ENCODE results near the gene UMODL1.

The UMODL1 gene

GRCh38 chr21:42051788-42052187 is 19.3 kb upstream of the UMODL1 start:
- Histone ChIP-seq H3K27ac (ENCODE audit: low read length) (no peak overlapping the region), H3K27me3 (ENCODE audit: low read depth, low read length) (no peaks in the 10 kb centered on the region), H3K4me3 (ENCODE audit: low read depth in 1 of 2, low read length in 2 of 2) (no peak overlapping the region), H3K36me3 (ENCODE audit: control insufficient read depth in 1 of 2, insufficient read depth in 2 of 2, low read length in 2 of 2) (peaks cover 0 to under 1% of the 10 kb centered on the region in 2 donors), H3K4me1 (ENCODE audit: control insufficient read depth in 1 of 2, insufficient read depth in 2 of 2, low read length in 2 of 2) (no peaks in the 10 kb centered on the region), H3K9me3 (ENCODE audit: control insufficient read depth in 1 of 2, low read length in 2 of 2) (no peaks in the 10 kb centered on the region)

DNA sequence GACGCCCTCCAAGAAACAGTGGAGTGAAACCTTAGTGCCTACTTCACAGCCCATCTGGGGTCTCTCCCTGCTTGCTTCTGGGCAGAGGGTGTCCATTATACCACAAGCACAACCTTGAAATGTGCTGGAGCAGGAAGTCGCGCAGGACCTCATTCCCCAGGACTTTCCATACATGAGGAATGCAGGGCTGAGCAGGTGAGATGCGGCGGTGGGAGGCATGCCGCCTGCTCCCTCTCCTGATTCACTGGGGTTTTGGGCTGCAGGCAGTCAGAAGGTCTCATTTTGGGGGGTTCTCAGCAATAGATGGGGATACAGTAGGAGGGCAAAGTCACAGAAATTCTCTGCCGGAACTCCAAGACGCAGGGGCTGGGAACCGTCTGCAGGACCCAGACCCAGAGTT is 15.7 kb upstream of the UMODL1 start:
- no peak overlapping the region for H3K27ac ChIP-seq (ENCODE audit: low read length)
- peaks cover 0 to 3% of the 10 kb centered on the region in 2 donors for H3K36me3 ChIP-seq (ENCODE audit: control insufficient read depth in 1 of 2, insufficient read depth in 2 of 2, low read length in 2 of 2)

DNA sequence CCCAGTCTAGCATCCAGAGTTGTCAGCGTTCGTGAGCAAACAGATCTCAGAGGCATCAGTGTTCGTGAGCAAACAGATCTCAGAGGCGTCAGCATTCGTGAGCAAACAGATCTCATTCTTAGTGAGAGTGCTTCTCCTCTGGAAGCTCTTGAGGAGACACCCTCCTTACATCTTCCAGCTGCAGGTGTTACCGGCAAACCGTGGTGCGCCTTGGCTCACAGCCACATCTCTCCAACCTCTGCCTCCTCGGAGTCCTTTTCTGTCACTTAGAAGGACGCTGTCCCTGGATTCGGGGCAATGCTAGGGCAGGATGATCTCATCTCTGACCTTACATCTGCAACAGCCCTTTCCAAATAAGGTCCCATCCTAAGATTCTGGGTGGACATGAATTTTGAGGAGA is 14.6 kb upstream of the UMODL1 start:
- peak overlapping the region; percentile 61 for H3K27ac ChIP-seq (ENCODE audit: low read length)
- peaks cover 0 to 3% of the 10 kb centered on the region in 2 donors for H3K36me3 ChIP-seq (ENCODE audit: control insufficient read depth in 1 of 2, insufficient read depth in 2 of 2, low read length in 2 of 2)
- H3K4me3 ChIP-seq (ENCODE audit: low read depth in 1 of 2, low read length in 2 of 2), result no peak overlapping the region

More for the DNA sequence above, 15.7 kb upstream of the UMODL1 start:
- Histone ChIP-seq H3K4me1 (ENCODE audit: control insufficient read depth in 1 of 2, insufficient read depth in 2 of 2, low read length in 2 of 2) (no peaks in the 10 kb centered on the region), H3K4me3 (ENCODE audit: low read depth in 1 of 2, low read length in 2 of 2) (no peak overlapping the region), H3K9me3 (ENCODE audit: control insufficient read depth in 1 of 2, low read length in 2 of 2) (no peaks in the 10 kb centered on the region), H3K27me3 (ENCODE audit: low read depth, low read length) (no peaks in the 10 kb centered on the region)

DNA sequence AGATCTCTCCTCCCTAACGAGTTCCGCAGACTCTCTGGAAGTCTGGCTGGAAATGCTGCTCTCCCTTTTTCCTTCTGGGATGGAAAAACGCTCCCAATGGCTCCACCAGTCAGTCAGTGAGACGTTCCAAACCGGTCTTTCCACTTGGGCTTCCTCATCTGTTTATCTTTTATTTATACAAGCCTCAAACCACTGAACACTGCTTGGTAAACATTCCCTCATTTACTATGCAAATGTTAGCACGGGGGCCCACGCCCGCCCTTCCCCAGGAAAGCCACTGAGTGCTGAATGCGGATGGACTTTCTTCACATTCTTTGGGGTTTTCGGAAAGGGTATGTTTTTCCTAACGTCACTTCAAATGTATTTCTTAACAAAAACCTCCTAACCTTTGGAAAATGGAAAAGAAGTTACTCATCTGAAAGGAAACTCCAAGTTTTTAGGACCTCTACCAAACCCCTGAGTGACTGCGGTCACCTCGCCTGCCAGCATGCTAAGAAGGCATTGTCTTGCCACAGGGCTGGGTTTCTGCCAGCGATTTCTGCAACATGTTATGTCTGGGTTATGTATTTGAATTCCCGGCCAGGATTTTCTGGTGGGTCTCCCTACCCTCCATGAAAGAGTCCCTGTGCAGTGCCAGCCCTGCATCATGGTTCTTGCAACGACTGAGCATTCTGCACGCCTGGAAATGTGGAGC is 14.0 kb upstream of the UMODL1 start:
- H3K36me3 ChIP-seq (ENCODE audit: control insufficient read depth in 1 of 2, insufficient read depth in 2 of 2, low read length in 2 of 2), result peaks cover 0 to 3% of the 10 kb centered on the region in 2 donors
- no peaks in the 10 kb centered on the region for H3K9me3 ChIP-seq (ENCODE audit: control insufficient read depth in 1 of 2, low read length in 2 of 2)
- H3K4me1 ChIP-seq (ENCODE audit: control insufficient read depth in 1 of 2, insufficient read depth in 2 of 2, low read length in 2 of 2), result peaks cover 0 to 2% of the 10 kb centered on the region in 2 donors
- no peak overlapping the region for H3K4me3 ChIP-seq (ENCODE audit: low read depth in 1 of 2, low read length in 2 of 2)
- no peaks in the 10 kb centered on the region for H3K27me3 ChIP-seq (ENCODE audit: low read depth, low read length)
- peak overlapping the region; percentile 61 for H3K27ac ChIP-seq (ENCODE audit: low read length)

More for the DNA sequence above, 14.6 kb upstream of the UMODL1 start:
- Histone ChIP-seq H3K4me1 (ENCODE audit: control insufficient read depth in 1 of 2, insufficient read depth in 2 of 2, low read length in 2 of 2) (no peaks in the 10 kb centered on the region), H3K27me3 (ENCODE audit: low read depth, low read length) (no peaks in the 10 kb centered on the region), H3K9me3 (ENCODE audit: control insufficient read depth in 1 of 2, low read length in 2 of 2) (no peaks in the 10 kb centered on the region)

DNA sequence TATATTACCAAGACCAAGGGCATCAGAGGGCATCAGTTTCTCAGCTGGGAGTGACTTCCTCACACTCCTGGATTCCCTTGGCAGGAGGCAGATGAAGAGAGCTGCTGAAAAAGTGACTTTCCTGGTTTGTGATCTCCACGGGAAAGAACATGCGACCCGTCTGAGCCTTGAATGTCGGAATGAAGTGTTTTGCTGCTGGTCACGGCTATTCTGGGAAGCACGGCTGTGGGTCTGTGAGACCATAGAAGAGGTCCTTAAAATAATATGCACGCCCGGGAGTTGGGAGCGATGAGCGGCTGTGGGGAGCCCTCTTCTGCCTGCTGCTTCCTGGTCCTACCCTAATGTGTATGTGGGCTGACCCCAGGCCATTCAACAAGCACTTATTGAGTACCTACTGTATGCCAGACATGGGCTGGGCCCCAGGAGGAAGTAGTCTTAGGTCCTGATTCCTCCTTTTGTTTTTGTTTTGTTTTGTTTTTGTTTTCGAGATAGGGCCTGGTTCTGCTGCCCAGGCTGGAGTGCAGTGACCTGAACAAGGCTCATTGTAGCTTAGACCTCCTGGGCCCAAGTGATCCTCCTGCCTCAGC is 13.2 kb upstream of the UMODL1 start:
- Histone ChIP-seq H3K9me3 (ENCODE audit: control insufficient read depth in 1 of 2, low read length in 2 of 2) (no peaks in the 10 kb centered on the region), H3K36me3 (ENCODE audit: control insufficient read depth in 1 of 2, insufficient read depth in 2 of 2, low read length in 2 of 2) (peaks cover 0 to 3% of the 10 kb centered on the region in 2 donors), H3K4me1 (ENCODE audit: control insufficient read depth in 1 of 2, insufficient read depth in 2 of 2, low read length in 2 of 2) (peaks cover under 1 to 4% of the 10 kb centered on the region in 2 donors), H3K27me3 (ENCODE audit: low read depth, low read length) (no peaks in the 10 kb centered on the region), H3K4me3 (ENCODE audit: low read depth in 1 of 2, low read length in 2 of 2) (no peak overlapping the region), H3K27ac (ENCODE audit: low read length) (no peak overlapping the region)

DNA sequence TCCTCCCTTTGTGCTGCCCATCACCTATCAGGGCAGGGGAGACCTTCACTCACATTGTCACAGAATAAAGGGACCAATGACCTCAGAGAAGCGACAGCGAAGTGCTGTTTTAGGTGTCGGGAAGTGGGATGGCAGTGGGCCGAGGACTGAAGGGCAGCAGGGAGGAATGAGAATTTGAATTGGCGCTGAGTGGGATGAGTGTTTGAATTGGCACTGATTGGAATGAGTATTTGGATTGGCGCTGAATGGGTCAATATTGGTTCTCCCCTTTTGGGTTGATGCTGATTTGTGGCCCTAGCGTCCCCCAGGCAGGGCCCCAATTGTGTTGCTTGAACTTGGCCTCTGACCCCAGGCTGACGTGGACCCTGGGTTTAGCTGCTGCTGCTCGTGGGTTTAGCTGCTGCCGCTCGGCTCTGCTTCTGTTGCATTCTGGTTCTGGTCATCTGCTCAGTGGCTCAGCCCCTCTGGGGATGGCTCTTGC is 12.4 kb upstream of the UMODL1 start:
- Histone ChIP-seq H3K9me3 (ENCODE audit: control insufficient read depth in 1 of 2, low read length in 2 of 2) (no peaks in the 10 kb centered on the region), H3K4me3 (ENCODE audit: low read depth in 1 of 2, low read length in 2 of 2) (no peak overlapping the region), H3K27ac (ENCODE audit: low read length) (no peak overlapping the region), H3K27me3 (ENCODE audit: low read depth, low read length) (no peaks in the 10 kb centered on the region), H3K4me1 (ENCODE audit: control insufficient read depth in 1 of 2, insufficient read depth in 2 of 2, low read length in 2 of 2) (peaks cover 4 to 8% of the 10 kb centered on the region in 2 donors), H3K36me3 (ENCODE audit: control insufficient read depth in 1 of 2, insufficient read depth in 2 of 2, low read length in 2 of 2) (peaks cover 0 to 3% of the 10 kb centered on the region in 2 donors)

- H3K27me3 ChIP-seq (ENCODE audit: low read depth, low read length), result no peaks in the 10 kb centered on the region
- H3K4me1 ChIP-seq (ENCODE audit: control insufficient read depth in 1 of 2, insufficient read depth in 2 of 2, low read length in 2 of 2), result peaks cover 4 to 8% of the 10 kb centered on the region in 2 donors
- peaks cover 0 to 3% of the 10 kb centered on the region in 2 donors for H3K36me3 ChIP-seq (ENCODE audit: control insufficient read depth in 1 of 2, insufficient read depth in 2 of 2, low read length in 2 of 2)
- H3K27ac ChIP-seq (ENCODE audit: low read length), result no peak overlapping the region
- H3K4me3 ChIP-seq (ENCODE audit: low read depth in 1 of 2, low read length in 2 of 2), result no peak overlapping the region
- no peaks in the 10 kb centered on the region for H3K9me3 ChIP-seq (ENCODE audit: control insufficient read depth in 1 of 2, low read length in 2 of 2)
Measured at GRCh38 chr21:42059141-42059540, 12.0 kb upstream of the UMODL1 start.

- Histone ChIP-seq H3K9me3 (ENCODE audit: control insufficient read depth in 1 of 2, low read length in 2 of 2) (no peaks in the 10 kb centered on the region), H3K27me3 (ENCODE audit: low read depth, low read length) (no peaks in the 10 kb centered on the region), H3K36me3 (ENCODE audit: control insufficient read depth in 1 of 2, insufficient read depth in 2 of 2, low read length in 2 of 2) (peaks cover 0 to 3% of the 10 kb centered on the region in 2 donors), H3K27ac (ENCODE audit: low read length) (no peak overlapping the region), H3K4me1 (ENCODE audit: control insufficient read depth in 1 of 2, insufficient read depth in 2 of 2, low read length in 2 of 2) (peaks cover 4 to 8% of the 10 kb centered on the region in 2 donors), H3K4me3 (ENCODE audit: low read depth in 1 of 2, low read length in 2 of 2) (no peak overlapping the region)
Measured at GRCh38 chr21:42059721-42060120, 11.4 kb upstream of the UMODL1 start.

GRCh38 chr21:42060166-42060565 is 11.0 kb upstream of the UMODL1 start:
- H3K4me1 ChIP-seq (ENCODE audit: control insufficient read depth in 1 of 2, insufficient read depth in 2 of 2, low read length in 2 of 2), result peaks cover 4 to 8% of the 10 kb centered on the region in 2 donors
- no peaks in the 10 kb centered on the region for H3K9me3 ChIP-seq (ENCODE audit: control insufficient read depth in 1 of 2, low read length in 2 of 2)
- no peak overlapping the region for H3K27ac ChIP-seq (ENCODE audit: low read length)
- no peak overlapping the region for H3K4me3 ChIP-seq (ENCODE audit: low read depth in 1 of 2, low read length in 2 of 2)
- H3K36me3 ChIP-seq (ENCODE audit: control insufficient read depth in 1 of 2, insufficient read depth in 2 of 2, low read length in 2 of 2), result peaks cover 0 to 3% of the 10 kb centered on the region in 2 donors
- H3K27me3 ChIP-seq (ENCODE audit: low read depth, low read length), result no peaks in the 10 kb centered on the region

DNA sequence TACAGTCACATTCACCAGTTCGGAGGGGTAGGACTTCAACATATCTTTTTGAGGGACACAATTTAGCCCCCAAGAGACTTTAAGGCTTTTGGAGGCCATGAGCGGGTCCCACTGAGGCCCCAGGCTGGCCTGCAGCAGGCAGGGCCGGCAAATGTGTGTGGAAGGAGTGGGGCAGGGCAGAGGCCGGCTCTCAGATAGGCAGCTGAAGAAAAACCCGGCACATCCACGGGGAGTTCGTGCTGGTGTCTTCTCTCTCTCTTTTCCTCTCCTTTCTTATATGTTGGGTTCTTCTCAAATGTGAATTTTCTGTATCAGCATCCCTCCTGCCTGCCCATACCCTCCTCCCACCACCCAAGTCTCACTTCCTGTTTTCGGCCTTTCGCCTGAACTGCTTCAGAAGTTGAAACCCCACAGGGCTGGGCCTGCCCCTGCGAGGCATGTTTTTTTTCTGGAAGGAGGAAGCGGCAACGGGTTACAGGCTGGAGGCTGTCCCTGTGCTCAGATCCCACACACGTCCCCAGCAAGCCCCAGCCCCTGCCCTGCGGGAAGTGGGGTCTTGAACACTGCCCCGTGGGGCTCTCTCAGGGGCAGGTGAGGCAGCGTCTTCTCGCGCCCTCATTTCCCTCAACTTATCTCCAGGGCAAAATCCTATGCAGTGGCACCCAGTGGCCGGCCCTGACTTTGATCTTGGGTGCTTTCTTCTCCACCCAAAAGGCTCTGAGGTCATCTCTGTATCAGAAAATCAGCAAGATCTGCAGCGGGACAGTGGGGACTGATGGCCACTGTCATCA is 9.7 kb upstream of the UMODL1 start:
- Histone ChIP-seq H3K27me3 (ENCODE audit: low read depth, low read length) (no peaks in the 10 kb centered on the region), H3K36me3 (ENCODE audit: control insufficient read depth in 1 of 2, insufficient read depth in 2 of 2, low read length in 2 of 2) (peaks cover 0 to 3% of the 10 kb centered on the region in 2 donors), H3K4me1 (ENCODE audit: control insufficient read depth in 1 of 2, insufficient read depth in 2 of 2, low read length in 2 of 2) (peaks cover 4 to 8% of the 10 kb centered on the region in 2 donors), H3K4me3 (ENCODE audit: low read depth in 1 of 2, low read length in 2 of 2) (no peak overlapping the region), H3K27ac (ENCODE audit: low read length) (no peak overlapping the region), H3K9me3 (ENCODE audit: control insufficient read depth in 1 of 2, low read length in 2 of 2) (no peaks in the 10 kb centered on the region)

- H3K4me3 ChIP-seq (ENCODE audit: low read depth in 1 of 2, low read length in 2 of 2), result no peak overlapping the region
- H3K36me3 ChIP-seq (ENCODE audit: control insufficient read depth in 1 of 2, insufficient read depth in 2 of 2, low read length in 2 of 2), result peaks cover 0 to under 1% of the 10 kb centered on the region in 2 donors
- H3K9me3 ChIP-seq (ENCODE audit: control insufficient read depth in 1 of 2, low read length in 2 of 2), result no peaks in the 10 kb centered on the region
- H3K27ac ChIP-seq (ENCODE audit: low read length), result no peak overlapping the region
- H3K27me3 ChIP-seq (ENCODE audit: low read depth, low read length), result no peaks in the 10 kb centered on the region
- peaks cover 4 to 8% of the 10 kb centered on the region in 2 donors for H3K4me1 ChIP-seq (ENCODE audit: control insufficient read depth in 1 of 2, insufficient read depth in 2 of 2, low read length in 2 of 2)
Measured at GRCh38 chr21:42061986-42062235, 9.2 kb upstream of the UMODL1 start.

Data from muscle layer of duodenum (tissue), 2 donors.